GM19455 (cell line): ENCODE data around the gene RAB3D.
"Not testable (repeated sequence)": the region's sequence is repeated elsewhere in the genome, so short reads cannot be mapped to it uniquely, and the experiment has no call there.

Source experiments
- ATAC-seq: cut with Tn5 transposase; IDR thresholded peaks from one replicate; pipeline ENCODE4 v1.9.1; 2021; ENCODE audit not compliant: unreplicated experiment

Gene RAB3D

GRCh38 chr19:11339254-11340098, at the start of gene RAB3D:
Gene RAB3D, minus strand, starts transcription at chr19:11339657. Its CDS starts 2,258 bp downstream, at chr19:11337399.
- ATAC-seq, result no peak

GRCh38 chr19:11387162-11388034, 47.9 kb upstream of the RAB3D start:
- no peak for ATAC-seq

- ATAC-seq, result no peak
Observed at GRCh38 chr19:11384778-11385129, 45.3 kb upstream of the RAB3D start.

GRCh38 chr19:11383706-11384048, 44.2 kb upstream of the RAB3D start:
- ATAC-seq, result no peak

GRCh38 chr19:11382898-11383705, 43.6 kb upstream of the RAB3D start:
- no peak for ATAC-seq

GRCh38 chr19:11380653-11381537, 41.4 kb upstream of the RAB3D start:
- ATAC-seq, result peak; percentile 72

- ATAC-seq, result no peak
Observed at GRCh38 chr19:11379857-11380350, 40.4 kb upstream of the RAB3D start.

GRCh38 chr19:11379269-11379845, 39.9 kb upstream of the RAB3D start:
- not testable (repeated sequence) for ATAC-seq

GRCh38 chr19:11378319-11379189, 39.1 kb upstream of the RAB3D start:
- no peak for ATAC-seq

- ATAC-seq, result no peak
Observed at GRCh38 chr19:11377756-11378155, 38.3 kb upstream of the RAB3D start.

- no peak for ATAC-seq
Observed at GRCh38 chr19:11377237-11377636, 37.8 kb upstream of the RAB3D start.

GRCh38 chr19:11375143-11375948, 35.9 kb upstream of the RAB3D start:
- ATAC-seq, result no peak

- peak; percentile 87 for ATAC-seq
Observed at GRCh38 chr19:11374433-11375142, 35.1 kb upstream of the RAB3D start, which contains the start of gene SWSAP1. Gene SWSAP1, plus strand, starts transcription at chr19:11374666. Its CDS starts 15 bp downstream, at chr19:11374681.

- ATAC-seq, result no peak
Observed at GRCh38 chr19:11373885-11374432, 34.5 kb upstream of the RAB3D start.

GRCh38 chr19:11373166-11373884, 33.9 kb upstream of the RAB3D start:
- no peak for ATAC-seq

GRCh38 chr19:11370744-11371143, 31.3 kb upstream of the RAB3D start:
- no peak for ATAC-seq
